ENCODE results near the gene NOC2L.

DNA sequence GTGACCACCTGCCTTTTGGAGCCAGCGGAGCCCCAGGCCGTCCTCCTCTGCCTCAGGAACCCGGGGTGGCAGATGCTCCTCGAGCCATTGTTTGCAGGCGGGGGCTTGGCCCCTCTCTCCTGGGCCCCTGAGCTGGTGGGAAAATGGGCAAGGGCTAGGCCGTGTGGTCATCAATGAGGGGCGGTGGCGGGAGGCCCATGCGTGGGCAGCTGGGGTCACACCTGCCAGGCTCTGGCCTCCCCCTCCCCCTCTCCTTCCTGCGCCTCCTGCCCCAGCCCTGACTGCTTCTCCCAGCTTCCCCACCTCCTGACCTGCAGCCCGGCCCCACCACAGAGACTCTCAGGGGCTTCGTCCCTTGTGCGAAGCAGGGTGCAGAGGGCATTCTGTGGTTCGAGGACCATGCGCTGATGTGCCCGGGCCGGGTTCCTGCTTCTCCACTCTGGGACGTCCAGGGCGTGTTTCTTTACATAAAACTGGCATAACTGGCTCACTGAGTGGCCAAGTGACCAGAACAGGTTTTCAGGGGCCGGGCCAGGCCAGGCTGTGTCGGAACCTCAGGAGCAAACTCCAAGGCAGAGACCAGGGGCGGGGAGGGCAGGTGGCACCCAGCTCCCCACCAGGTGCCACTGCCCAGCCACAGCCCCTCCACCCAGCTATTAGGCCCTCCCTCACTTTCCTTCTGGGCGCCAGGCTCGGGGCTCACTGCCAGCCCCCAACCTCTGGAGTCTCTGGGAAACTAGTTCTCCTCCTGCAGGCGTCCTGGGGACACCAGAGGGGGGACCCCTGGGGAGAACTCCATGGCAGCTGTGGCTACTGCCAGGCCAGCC is 26.1 kb downstream of the NOC2L start:
- TF ChIP-seq, protein P1, sequence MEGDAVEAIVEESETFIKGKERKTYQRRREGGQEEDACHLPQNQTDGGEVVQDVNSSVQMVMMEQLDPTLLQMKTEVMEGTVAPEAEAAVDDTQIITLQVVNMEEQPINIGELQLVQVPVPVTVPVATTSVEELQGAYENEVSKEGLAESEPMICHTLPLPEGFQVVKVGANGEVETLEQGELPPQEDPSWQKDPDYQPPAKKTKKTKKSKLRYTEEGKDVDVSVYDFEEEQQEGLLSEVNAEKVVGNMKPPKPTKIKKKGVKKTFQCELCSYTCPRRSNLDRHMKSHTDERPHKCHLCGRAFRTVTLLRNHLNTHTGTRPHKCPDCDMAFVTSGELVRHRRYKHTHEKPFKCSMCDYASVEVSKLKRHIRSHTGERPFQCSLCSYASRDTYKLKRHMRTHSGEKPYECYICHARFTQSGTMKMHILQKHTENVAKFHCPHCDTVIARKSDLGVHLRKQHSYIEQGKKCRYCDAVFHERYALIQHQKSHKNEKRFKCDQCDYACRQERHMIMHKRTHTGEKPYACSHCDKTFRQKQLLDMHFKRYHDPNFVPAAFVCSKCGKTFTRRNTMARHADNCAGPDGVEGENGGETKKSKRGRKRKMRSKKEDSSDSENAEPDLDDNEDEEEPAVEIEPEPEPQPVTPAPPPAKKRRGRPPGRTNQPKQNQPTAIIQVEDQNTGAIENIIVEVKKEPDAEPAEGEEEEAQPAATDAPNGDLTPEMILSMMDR (optimal IDR thresholded peaks at IDR 0.05 in 1 of 3, IDR thresholded peaks at IDR 0.05 in 1 of 3, conservative IDR thresholded peaks at IDR 0.05 in 1 of 3; ENCODE audit: extremely low read depth in 1 of 3, insufficient read depth in 2 of 3, low read length in 3 of 3) = no peak
- TF ChIP-seq EZH2 (IDR thresholded peaks at IDR 0.05; ENCODE audit: low read length) = no peak

All from keratinocyte (primary cell).